ENCODE measurements around the gene DNAH8.

Gene DNAH8

GRCh38 chr6:39049575-39050283, 334.6 kb downstream of the DNAH8 start:
- TF ChIP-seq, protein P1, sequence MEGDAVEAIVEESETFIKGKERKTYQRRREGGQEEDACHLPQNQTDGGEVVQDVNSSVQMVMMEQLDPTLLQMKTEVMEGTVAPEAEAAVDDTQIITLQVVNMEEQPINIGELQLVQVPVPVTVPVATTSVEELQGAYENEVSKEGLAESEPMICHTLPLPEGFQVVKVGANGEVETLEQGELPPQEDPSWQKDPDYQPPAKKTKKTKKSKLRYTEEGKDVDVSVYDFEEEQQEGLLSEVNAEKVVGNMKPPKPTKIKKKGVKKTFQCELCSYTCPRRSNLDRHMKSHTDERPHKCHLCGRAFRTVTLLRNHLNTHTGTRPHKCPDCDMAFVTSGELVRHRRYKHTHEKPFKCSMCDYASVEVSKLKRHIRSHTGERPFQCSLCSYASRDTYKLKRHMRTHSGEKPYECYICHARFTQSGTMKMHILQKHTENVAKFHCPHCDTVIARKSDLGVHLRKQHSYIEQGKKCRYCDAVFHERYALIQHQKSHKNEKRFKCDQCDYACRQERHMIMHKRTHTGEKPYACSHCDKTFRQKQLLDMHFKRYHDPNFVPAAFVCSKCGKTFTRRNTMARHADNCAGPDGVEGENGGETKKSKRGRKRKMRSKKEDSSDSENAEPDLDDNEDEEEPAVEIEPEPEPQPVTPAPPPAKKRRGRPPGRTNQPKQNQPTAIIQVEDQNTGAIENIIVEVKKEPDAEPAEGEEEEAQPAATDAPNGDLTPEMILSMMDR (IDR thresholded peaks at IDR 0.05): no peak

DNA sequence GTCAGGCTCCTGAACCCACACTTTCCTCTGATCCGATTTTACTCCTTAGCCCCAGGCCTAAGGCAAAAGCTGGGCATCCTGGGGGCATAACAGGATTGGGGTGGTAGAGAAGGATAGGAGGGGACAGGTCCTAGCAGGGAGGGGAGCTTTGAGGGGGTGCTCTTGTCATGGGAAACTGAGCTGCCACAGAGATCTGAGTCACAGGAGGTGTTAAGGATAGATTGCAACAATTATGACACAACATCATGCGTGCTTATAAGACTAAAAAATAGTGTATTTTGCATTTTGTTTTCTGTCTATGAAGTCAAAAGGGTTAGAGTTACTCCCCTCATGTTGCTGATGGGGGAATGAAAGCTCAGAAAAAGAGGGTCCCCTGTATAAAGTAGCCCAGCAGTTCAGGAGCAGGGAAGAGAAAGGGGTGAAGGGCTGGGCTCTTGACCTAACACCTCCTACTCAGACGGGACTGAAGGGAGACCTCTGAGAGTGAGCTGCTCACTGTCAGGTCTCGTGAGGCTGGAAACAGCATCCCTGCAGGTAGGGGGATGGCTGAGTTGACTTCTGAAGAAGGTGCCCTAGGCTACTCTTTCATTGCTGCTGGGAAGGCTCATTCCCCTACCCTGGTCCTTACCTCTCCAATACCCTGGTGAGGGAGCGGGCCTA, 335.5 kb downstream of the DNAH8 start:
- TF ChIP-seq, protein P1 (IDR thresholded peaks at IDR 0.05): no peak

DNA sequence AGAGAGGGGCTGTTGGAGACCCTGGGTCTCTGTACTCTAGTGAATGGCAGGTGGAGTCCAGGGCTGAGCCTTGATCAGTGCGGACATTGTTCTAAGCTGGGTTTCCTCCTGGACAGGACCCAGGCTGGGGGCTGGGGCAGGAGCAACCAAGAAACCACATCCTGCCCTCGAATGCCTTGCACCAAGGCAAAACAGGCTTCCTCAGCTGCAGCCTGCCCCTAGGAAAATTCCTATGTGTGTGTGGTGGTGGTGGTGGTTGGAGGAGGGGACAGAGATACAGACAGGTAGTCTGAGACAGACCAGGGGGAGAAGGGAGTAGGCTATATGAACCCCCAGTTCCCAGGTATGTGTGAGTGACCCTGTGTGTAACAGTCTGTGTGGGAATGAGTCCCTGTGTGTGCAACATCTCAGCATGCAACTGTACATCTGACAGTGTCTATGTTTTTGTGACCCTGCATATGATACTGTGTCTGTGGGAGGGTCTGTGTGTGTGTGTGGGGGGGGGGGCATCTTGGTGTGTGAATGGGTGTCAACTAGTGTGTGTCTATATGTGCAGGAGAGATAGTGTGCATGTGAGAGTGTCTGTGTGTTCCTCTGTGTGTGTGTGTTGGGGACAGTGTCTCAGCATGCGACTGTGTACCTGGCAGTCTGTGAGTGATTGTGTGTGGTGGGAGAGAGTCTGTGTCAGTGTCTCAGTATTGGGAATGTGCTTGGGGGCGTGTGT, 336.4 kb downstream of the DNAH8 start:
- TF ChIP-seq, protein P1 (IDR thresholded peaks at IDR 0.05): no peak

- TF ChIP-seq, protein P1 (IDR thresholded peaks at IDR 0.05): no peak
Observed at GRCh38 chr6:39053016-39053624, 338.0 kb downstream of the DNAH8 start.

GRCh38 chr6:39053854-39054576, 338.9 kb downstream of the DNAH8 start:
- TF ChIP-seq, protein P1 (IDR thresholded peaks at IDR 0.05): no peak

DNA sequence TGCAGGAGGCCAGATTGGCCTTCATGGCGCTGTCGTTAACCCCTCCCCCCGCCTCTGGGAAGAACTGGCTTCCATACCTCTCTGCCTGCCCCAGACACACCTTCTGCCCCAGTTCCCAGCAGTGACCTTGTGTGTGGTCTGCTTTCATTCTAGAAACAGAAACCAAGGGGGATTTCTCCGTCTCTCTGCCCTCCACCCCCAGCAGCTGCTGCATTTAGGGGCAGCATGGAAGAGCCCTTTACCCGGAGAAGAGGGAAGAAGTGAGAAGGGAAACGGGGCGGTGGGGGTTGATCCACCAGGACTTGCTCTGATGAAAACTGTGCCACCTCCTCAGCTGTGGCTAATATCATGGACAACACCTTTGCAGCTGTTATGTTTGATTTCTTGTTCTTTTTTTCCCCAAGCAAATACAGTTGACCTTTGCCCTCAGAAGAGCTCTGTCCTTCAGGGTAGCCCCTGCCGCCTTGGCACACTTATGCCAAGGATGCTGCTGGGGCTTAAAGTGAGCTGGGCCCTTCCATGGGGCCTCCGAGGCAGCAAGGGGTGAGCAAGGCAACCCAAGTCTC, 339.5 kb downstream of the DNAH8 start:
- TF ChIP-seq, protein P1 (IDR thresholded peaks at IDR 0.05): no peak
